Memory B cell (primary cell): ENCODE measurements around the gene GPR15.

ENCODE experiments used
- ATAC-seq: fragments of 150-1000 bp; cut with Tn5 transposase; 2 replicates; pipeline ENCODE4 v1.10.0; 2021; ENCODE audit warnings: low read depth, mild to moderate bottlenecking, moderate library complexity
- DNase-seq, 2 donors: peaks; one replicate each; pipeline ENCODE4 v3.0.0; 2022; ENCODE audit warnings: low spot score in 2 of 2
- H3K27ac Mint-ChIP-seq: one replicate; pipeline ENCODE4 v1.8.0; 2022; ENCODE audit warnings: mild to moderate bottlenecking, moderate library complexity, mixed read lengths
- H3K27me3 Mint-ChIP-seq: one replicate; pipeline ENCODE4 v1.8.0; 2022; ENCODE audit warnings: mixed read lengths
- H3K36me3 Mint-ChIP-seq: one replicate; pipeline ENCODE4 v1.8.0; 2022; ENCODE audit warnings: mild to moderate bottlenecking, mixed read lengths
- H3K4me1 Mint-ChIP-seq: one replicate; pipeline ENCODE4 v1.8.0; 2022; ENCODE audit warnings: mixed read lengths
- H3K4me3 Mint-ChIP-seq: one replicate; pipeline ENCODE4 v1.8.0; 2022; ENCODE audit warnings: mild to moderate bottlenecking, moderate library complexity, mixed read lengths
- H3K9me3 Mint-ChIP-seq: one replicate; pipeline ENCODE4 v1.8.0; 2022; ENCODE audit warnings: mixed read lengths

Gene GPR15

GRCh38 chr3:98577178-98577895 lies 45.6 kb downstream of the GPR15 start:
- H3K4me1 Mint-ChIP-seq = peaks cover 5% of the 10 kb centered on the region
- H3K4me3 Mint-ChIP-seq = no peak overlapping the region
- no peaks in the 10 kb centered on the region for H3K27me3 Mint-ChIP-seq
- H3K36me3 Mint-ChIP-seq = peaks cover 23% of the 10 kb centered on the region
- no peaks in the 10 kb centered on the region for H3K9me3 Mint-ChIP-seq
- DNase-seq (no peak), ATAC-seq (no peak)
- H3K27ac Mint-ChIP-seq = peak overlapping the region; percentile 43

GRCh38 chr3:98580401-98581386 lies 48.9 kb downstream of the GPR15 start:
- Mint-ChIP-seq H3K27ac (no peak overlapping the region), H3K4me3 (no peak overlapping the region), H3K27me3 (no peaks in the 10 kb centered on the region), H3K4me1 (peaks cover 3% of the 10 kb centered on the region), H3K36me3 (peaks cover 29% of the 10 kb centered on the region), H3K9me3 (no peaks in the 10 kb centered on the region)
- DNase-seq (no peak), ATAC-seq (no peak)

DNA sequence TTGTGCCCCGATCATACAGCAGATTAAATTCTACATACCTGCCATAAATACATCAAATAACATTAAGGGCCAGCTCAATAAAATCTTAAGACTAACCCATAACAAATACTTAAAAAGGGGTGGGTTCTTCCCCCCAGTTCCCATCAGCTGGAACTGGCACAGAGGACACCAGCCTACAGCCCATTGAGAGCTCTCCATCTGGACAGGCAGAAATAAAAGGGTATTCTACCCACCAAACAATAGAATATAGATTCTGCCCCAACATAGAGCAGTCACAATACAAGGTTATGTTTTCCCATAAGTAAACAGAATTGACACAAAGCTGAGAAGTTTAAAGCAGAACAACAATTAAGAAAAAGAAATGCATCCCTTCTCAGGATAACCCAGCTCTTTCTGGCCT lies 49.7 kb downstream of the GPR15 start:
- ATAC-seq (no peak), DNase-seq (no peak)
- Mint-ChIP-seq H3K4me3 (no peak overlapping the region), H3K36me3 (peaks cover 26% of the 10 kb centered on the region), H3K27me3 (no peaks in the 10 kb centered on the region), H3K27ac (no peak overlapping the region), H3K4me1 (peaks cover 3% of the 10 kb centered on the region), H3K9me3 (no peaks in the 10 kb centered on the region)

DNA sequence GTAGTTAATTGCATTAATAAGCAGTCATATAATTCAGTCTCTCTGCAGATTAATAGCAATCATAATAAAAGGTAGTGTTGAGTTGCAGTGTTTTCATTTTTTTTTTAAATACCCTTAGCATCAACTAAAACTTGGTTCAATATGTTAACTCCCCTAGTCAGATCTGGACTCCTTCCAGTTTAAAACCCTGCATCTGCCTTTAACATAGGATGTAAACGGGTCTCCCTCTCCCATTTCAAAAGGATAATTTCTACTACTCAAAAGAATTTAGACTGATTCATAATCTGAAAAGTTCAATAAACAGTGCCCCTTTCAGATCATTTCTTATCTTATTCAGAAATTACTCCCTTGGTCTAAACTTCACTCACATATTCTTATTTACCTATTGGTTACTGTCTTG lies 50.3 kb downstream of the GPR15 start:
- no peaks in the 10 kb centered on the region for H3K9me3 Mint-ChIP-seq
- no peak overlapping the region for H3K27ac Mint-ChIP-seq
- H3K36me3 Mint-ChIP-seq = peaks cover 23% of the 10 kb centered on the region
- H3K4me1 Mint-ChIP-seq = peaks cover 3% of the 10 kb centered on the region
- no peak for ATAC-seq
- DNase-seq = no peak
- no peaks in the 10 kb centered on the region for H3K27me3 Mint-ChIP-seq
- H3K4me3 Mint-ChIP-seq = no peak overlapping the region

DNA sequence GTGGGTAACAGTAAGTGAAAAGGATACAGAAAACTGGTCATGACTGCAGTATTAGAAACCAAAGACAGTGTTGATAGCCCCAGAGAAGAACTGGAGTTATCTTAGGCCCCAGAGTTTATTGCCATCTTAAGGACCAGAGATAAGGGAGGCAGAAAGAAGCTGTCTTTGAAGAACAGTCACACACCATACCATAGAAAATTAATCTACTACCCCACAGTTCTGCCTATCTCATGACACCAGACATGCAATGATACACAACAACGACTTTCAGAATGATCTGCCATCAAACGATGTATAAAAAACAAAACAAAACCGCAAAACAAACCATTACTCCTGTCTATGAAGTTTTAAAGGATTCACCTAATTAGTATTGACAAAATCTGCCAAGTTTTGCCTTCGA lies 52.0 kb downstream of the GPR15 start:
- Mint-ChIP-seq H3K27me3 (no peaks in the 10 kb centered on the region), H3K4me3 (no peak overlapping the region), H3K9me3 (no peaks in the 10 kb centered on the region), H3K27ac (peak overlapping the region; percentile 15), H3K36me3 (peaks cover 16% of the 10 kb centered on the region), H3K4me1 (peaks cover 3% of the 10 kb centered on the region)
- no peak for DNase-seq
- ATAC-seq = no peak
